ENCODE results near the gene GAL3ST3.

DNA sequence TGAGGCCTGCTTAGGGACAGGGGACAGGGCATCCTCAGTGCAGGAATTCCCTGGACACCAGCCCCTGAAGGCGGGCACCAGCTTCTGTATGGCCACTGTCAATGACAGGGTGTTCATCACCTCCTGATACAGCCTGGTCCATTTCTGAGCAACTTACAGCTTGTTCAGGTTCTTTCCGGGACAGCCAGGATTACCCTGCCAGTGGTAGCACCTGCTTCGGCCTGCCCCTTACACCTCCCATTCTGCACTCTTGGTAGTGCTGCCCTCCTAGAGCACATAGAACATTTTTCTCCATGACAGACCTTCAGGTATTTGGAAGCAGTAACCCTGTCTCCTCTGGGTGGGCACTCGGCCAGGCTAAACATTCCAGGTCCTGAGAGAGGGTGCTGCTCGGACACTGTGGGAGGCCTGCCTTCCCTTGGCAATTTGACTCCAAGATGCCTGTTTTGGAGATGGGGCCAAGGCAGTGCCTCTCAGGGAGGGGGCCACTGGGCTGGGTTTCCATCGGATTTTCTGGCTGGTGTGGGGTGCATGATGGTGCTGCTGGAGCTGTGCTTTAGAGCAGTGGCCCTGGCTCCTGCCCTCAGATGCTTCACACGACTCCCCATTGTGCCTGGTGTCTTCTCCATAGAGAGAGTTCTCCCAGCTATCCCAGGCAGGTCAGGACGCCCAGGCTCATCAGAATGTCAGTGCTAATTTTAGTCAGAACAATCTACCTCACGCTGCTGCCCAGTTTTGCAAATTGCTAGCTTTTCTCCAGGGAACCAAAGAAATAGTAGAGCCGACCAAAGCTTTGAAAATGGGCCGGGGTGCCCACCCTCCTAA, 1.2 kb downstream of the GAL3ST3 start:
- TF ChIP-seq, protein P1, sequence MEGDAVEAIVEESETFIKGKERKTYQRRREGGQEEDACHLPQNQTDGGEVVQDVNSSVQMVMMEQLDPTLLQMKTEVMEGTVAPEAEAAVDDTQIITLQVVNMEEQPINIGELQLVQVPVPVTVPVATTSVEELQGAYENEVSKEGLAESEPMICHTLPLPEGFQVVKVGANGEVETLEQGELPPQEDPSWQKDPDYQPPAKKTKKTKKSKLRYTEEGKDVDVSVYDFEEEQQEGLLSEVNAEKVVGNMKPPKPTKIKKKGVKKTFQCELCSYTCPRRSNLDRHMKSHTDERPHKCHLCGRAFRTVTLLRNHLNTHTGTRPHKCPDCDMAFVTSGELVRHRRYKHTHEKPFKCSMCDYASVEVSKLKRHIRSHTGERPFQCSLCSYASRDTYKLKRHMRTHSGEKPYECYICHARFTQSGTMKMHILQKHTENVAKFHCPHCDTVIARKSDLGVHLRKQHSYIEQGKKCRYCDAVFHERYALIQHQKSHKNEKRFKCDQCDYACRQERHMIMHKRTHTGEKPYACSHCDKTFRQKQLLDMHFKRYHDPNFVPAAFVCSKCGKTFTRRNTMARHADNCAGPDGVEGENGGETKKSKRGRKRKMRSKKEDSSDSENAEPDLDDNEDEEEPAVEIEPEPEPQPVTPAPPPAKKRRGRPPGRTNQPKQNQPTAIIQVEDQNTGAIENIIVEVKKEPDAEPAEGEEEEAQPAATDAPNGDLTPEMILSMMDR (conservative IDR thresholded peaks at IDR 0.05): no peak
- no peak for TF ChIP-seq ZFX (IDR thresholded peaks at IDR 0.05)
